Lower lobe of right lung (tissue), 2 donors: ENCODE measurements around the gene ATPAF1. TPM values are rescaled to one million over a fixed set of nuclear protein-coding genes. Genes with fewer than 3 reads are reported as not detected.
A peak's percentile ranks its signal among the peaks of the same experiment; 100 is the strongest.

Source experiments
- ATAC-seq, 2 donors: fragments of 200-7000 bp; cut with Tn5 transposase; one replicate each; pipeline ENCODE4 v1.9.1; 2020 to 2022; ENCODE audit warnings: mild to moderate bottlenecking in 2 of 2, moderate library complexity in 2 of 2
- DNase-seq: peaks from one replicate; pipeline ENCODE4 v3.0.0-alpha.2; 2020
- H3K27ac ChIP-seq: fragments of 200-600 bp; one replicate; pipeline ENCODE4 v1.8.0; 2022
- H3K27me3 ChIP-seq: fragments of 200-600 bp; one replicate; pipeline ENCODE4 v1.8.0; 2022; ENCODE audit warnings: low read depth
- H3K36me3 ChIP-seq: fragments of 200-600 bp; one replicate; pipeline ENCODE4 v1.8.0; 2022; ENCODE audit warnings: mild to moderate bottlenecking
- H3K4me1 ChIP-seq: fragments of 200-600 bp; one replicate; pipeline ENCODE4 v1.8.0; 2022
- H3K4me3 ChIP-seq: fragments of 200-600 bp; one replicate; pipeline ENCODE4 v1.8.0; 2022; ENCODE audit warnings: mild to moderate bottlenecking
- H3K9me3 ChIP-seq: fragments of 200-600 bp; one replicate; pipeline ENCODE4 v1.8.0; 2022
- CTCF ChIP-seq: fragments of 200-600 bp; IDR thresholded peaks from one replicate; pipeline ENCODE4 v1.8.0; 2022; ENCODE audit warnings: antibody characterized with exemption, mild to moderate bottlenecking
- intact Hi-C: fragments of 100-400 bp; cut with DNase I; formaldehyde crosslinking; loops from one replicate; pipeline ENCODE4 v1.11.0; 2022
- total RNA-seq: library from RNA; stranded (reverse); fragmentation: NEBNext Ultra II Directional; extraction: Animal tissue kit (Norgen Biotek cat#: 25700); gene quantifications from one replicate; pipeline ENCODE4 v1.2.1, GENCODE V29; 2021
- donor health status: DM: no; HTN: yes; CAD: no; lungs with severe emphysema.

The ATPAF1 gene
- total RNA-seq, 1 donor from 2014 or later, result 34.9 TPM

GRCh38 chr1:46599059-46599970 is 68.8 kb downstream of the ATPAF1 start:
- intact Hi-C loops, result no loop called here
- no peaks in the 10 kb centered on the region for H3K9me3 ChIP-seq
- peaks cover 68% of the 10 kb centered on the region for H3K4me1 ChIP-seq

GRCh38 chr1:46596846-46597245 is 71.3 kb downstream of the ATPAF1 start:
- no peak for TF ChIP-seq CTCF
- no peaks in the 10 kb centered on the region for H3K9me3 ChIP-seq
- ATAC-seq (no peak), DNase-seq (no peak)
- intact Hi-C loops, result no loop called here
- no peak overlapping the region for H3K4me3 ChIP-seq
- no peak overlapping the region for H3K27ac ChIP-seq
- H3K36me3 ChIP-seq, result peaks cover 21% of the 10 kb centered on the region
- no peaks in the 10 kb centered on the region for H3K27me3 ChIP-seq
- H3K4me1 ChIP-seq, result peaks cover 50% of the 10 kb centered on the region

More at GRCh38 chr1:46599059-46599970, 68.8 kb downstream of the ATPAF1 start:
- H3K27ac ChIP-seq, result no peak overlapping the region
- ATAC-seq, result no peak
- no peaks in the 10 kb centered on the region for H3K27me3 ChIP-seq
- TF ChIP-seq CTCF, result no peak
- H3K4me3 ChIP-seq, result no peak overlapping the region
- no peak for DNase-seq
- no peaks in the 10 kb centered on the region for H3K36me3 ChIP-seq

- DNase-seq (no peak), ATAC-seq (no peak)
- Histone ChIP-seq H3K4me3 (no peak overlapping the region), H3K27me3 (no peaks in the 10 kb centered on the region), H3K4me1 (peaks cover 48% of the 10 kb centered on the region), H3K9me3 (no peaks in the 10 kb centered on the region), H3K36me3 (peaks cover 29% of the 10 kb centered on the region), H3K27ac (peak overlapping the region; percentile 75)
- TF ChIP-seq CTCF, result no peak
- intact Hi-C loops, result no loop called here
Measured at GRCh38 chr1:46596036-46596435, 72.1 kb downstream of the ATPAF1 start.

GRCh38 chr1:46595127-46595526 is 73.0 kb downstream of the ATPAF1 start:
- DNase-seq (peak; percentile 82), ATAC-seq (peak; percentile 76 to 81)
- no peaks in the 10 kb centered on the region for H3K9me3 ChIP-seq
- peaks cover 39% of the 10 kb centered on the region for H3K36me3 ChIP-seq
- peaks cover 40% of the 10 kb centered on the region for H3K4me1 ChIP-seq
- intact Hi-C loops, result no loop called here
- H3K27ac ChIP-seq, result peak overlapping the region; percentile 75
- H3K27me3 ChIP-seq, result no peaks in the 10 kb centered on the region
- no peak overlapping the region for H3K4me3 ChIP-seq
- no peak for TF ChIP-seq CTCF

- H3K4me3 ChIP-seq, result no peak overlapping the region
- H3K4me1 ChIP-seq, result peaks cover 29% of the 10 kb centered on the region
- no peaks in the 10 kb centered on the region for H3K9me3 ChIP-seq
- H3K36me3 ChIP-seq, result peaks cover 49% of the 10 kb centered on the region
- DNase-seq (no peak), ATAC-seq (peak; percentile 41 to 59)
- H3K27me3 ChIP-seq, result no peaks in the 10 kb centered on the region
- peak overlapping the region; percentile 75 for H3K27ac ChIP-seq
- intact Hi-C loops, result no loop called here
- TF ChIP-seq CTCF, result no peak
Measured at GRCh38 chr1:46594063-46594462, 74.1 kb downstream of the ATPAF1 start.
